ENCODE results near the gene CLIC5.

The CLIC5 gene

GRCh38 chr6:45902984-45903383, 112.7 kb downstream of the CLIC5 start:
- TF ChIP-seq POLR2A (IDR thresholded peaks at IDR 0.05; ENCODE audit: low read depth, low read length): no peak
- DNase-seq (ENCODE audit: insufficient read length, low spot score) (no peak), FAIRE-seq (no peak)

DNA sequence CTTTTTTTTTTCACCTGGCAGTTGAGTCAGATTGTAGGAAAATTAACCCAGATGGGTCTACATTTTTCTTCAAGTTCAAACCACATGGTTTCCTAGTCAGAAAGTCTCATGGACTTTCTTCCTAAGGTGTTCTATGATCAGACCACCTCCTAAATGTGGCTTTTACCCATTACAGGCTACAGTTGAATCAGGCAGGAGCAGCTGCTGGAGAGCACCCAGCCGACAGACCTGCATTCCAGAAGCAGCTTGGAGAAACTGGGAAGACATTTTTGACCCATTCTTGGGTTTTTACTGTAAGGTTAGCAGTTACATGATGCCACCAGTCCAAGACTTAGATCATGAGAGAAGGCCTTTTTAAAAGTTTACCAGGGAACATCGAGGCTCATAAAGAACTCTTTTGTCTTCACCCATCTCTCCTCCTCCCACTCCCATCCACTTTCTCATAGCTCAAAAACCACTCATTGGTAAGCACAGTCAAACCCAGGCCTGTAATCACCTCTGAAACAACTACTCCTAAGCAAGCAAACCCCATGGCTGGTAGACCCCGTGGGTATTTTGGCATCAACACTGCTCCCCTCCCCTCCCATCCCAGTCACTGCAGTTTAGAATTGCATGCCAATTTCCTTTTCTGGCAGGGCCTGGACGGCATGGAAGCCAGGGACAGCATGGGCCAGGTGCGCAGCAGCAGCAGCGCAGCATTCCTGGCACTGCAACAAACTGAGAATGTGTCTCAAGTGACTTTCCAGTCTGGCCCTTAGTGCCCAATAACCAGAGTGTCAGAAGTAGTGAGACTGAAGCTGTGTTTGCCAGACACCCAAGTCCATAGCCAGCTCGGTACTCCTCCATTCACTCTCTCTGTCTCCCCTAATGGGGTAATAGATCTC, 113.7 kb downstream of the CLIC5 start:
- TF ChIP-seq POLR2A (IDR thresholded peaks at IDR 0.05; ENCODE audit: low read depth, low read length): no peak
- no peak for FAIRE-seq
- DNase-seq (ENCODE audit: insufficient read length, low spot score): no peak

- no peak for FAIRE-seq
- TF ChIP-seq POLR2A (IDR thresholded peaks at IDR 0.05; ENCODE audit: low read depth, low read length): no peak
- DNase-seq (ENCODE audit: insufficient read length, low spot score): peak; percentile 25
Observed at GRCh38 chr6:45900808-45901752, 114.6 kb downstream of the CLIC5 start.

DNA sequence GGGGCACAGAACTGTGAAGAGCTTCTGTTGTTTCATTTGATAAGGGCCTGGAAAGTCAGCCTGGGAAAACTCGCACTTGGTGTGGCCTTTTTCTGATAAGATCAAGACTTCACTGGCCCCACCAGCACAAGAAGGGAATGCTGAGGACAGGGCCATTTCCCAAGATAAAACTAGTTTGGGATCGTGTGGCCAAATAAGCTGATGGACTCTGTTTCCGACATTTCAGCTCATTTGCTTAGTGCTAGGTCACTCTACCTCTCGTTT, 116.0 kb downstream of the CLIC5 start:
- DNase-seq (ENCODE audit: insufficient read length, low spot score) (no peak), FAIRE-seq (no peak)
- TF ChIP-seq POLR2A (IDR thresholded peaks at IDR 0.05; ENCODE audit: low read depth, low read length): no peak

DNA sequence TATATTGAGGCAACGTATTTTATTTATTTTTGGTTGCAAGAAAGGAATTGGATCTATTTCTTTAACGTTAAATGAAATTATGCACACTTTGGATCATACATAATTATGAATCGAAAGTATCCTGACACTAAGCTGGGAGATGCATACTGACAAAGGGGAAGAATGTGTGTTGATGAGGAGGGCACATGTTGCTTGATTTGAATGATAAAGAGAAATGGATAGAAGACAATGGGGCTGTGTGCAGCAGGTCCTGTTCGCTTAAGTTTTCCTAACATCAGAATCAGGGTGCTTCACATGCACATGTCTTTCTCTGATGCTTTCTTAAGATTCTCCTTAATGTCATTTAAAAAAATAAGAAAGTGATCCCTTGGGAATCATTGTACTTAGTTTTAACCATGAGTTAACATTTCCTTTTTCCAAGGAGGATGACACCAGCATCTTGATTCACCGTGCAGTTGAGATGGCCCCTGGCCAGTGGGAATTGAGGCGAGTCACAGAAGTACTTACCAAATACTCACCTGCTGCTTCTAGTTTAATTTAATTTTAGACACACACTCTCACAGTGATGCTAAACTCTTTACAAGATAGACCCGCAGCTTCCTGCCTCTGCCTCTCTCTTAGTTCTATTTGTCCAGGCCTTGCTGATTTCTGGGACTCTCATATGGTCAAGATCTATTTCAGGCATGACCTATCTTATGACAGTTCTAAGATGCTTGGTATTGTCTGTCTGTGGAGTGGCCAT, 116.5 kb downstream of the CLIC5 start:
- DNase-seq (ENCODE audit: insufficient read length, low spot score): no peak
- no peak for FAIRE-seq
- TF ChIP-seq POLR2A (IDR thresholded peaks at IDR 0.05; ENCODE audit: low read depth, low read length): no peak

GRCh38 chr6:45896783-45897441, 118.7 kb downstream of the CLIC5 start:
- no peak for TF ChIP-seq POLR2A (IDR thresholded peaks at IDR 0.05; ENCODE audit: low read depth, low read length)
- DNase-seq (ENCODE audit: insufficient read length, low spot score) (no peak), FAIRE-seq (no peak)

GRCh38 chr6:45895569-45895968, 120.1 kb downstream of the CLIC5 start:
- FAIRE-seq: no peak
- no peak for DNase-seq (ENCODE audit: insufficient read length, low spot score)
- TF ChIP-seq POLR2A (IDR thresholded peaks at IDR 0.05; ENCODE audit: low read depth, low read length): no peak

GRCh38 chr6:45892696-45893245, 122.9 kb downstream of the CLIC5 start:
- FAIRE-seq: no peak
- no peak for TF ChIP-seq POLR2A (IDR thresholded peaks at IDR 0.05; ENCODE audit: low read depth, low read length)
- DNase-seq (ENCODE audit: insufficient read length, low spot score): no peak

DNA sequence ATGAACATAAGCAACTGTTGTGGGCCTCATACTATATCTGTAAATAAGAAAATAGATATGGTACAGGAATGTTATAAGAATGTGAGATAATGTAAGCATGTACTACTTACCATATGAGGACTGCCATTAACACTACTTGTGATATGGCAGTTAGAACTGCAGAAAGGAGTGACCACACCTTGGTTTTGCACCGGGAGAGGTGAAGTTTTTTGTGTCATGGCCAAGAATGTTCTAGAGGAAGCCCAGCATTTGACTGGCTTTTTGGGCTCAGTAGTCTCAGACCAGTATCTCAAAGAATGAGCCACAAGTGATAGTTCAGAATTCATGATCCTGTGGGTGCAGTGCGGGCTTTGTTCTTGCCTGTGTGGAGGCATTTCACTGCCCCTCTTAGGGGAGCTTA, 123.5 kb downstream of the CLIC5 start:
- FAIRE-seq: no peak
- no peak for TF ChIP-seq POLR2A (IDR thresholded peaks at IDR 0.05; ENCODE audit: low read depth, low read length)

GRCh38 chr6:45886776-45887175, 128.9 kb downstream of the CLIC5 start:
- FAIRE-seq: no peak
- TF ChIP-seq POLR2A (IDR thresholded peaks at IDR 0.05; ENCODE audit: low read depth, low read length): no peak

More for the DNA sequence above, 123.5 kb downstream of the CLIC5 start:
- DNase-seq (ENCODE audit: insufficient read length, low spot score): no peak

DNA sequence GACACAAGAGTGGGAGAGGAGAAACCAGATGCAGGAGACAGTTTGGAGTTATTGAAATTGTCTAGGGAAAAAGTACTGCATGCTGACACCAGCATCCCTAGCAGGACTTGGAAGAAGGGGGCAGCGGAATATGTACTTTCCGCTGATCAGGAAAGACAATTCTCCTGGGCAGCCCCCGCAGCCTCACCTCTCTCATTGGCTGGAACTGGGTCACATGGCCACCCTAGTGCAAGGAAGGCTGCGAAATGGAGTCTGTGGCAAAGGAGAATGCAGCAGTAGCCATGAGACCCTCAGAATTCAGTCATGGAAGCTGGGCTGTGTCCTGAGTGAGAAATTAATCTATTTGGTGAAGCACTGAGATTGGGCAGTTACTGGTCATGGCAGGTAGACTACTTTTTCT, 131.3 kb downstream of the CLIC5 start:
- FAIRE-seq: no peak
- DNase-seq (ENCODE audit: insufficient read length, low spot score): no peak
- TF ChIP-seq POLR2A (IDR thresholded peaks at IDR 0.05; ENCODE audit: low read depth, low read length): no peak

More at GRCh38 chr6:45886776-45887175, 128.9 kb downstream of the CLIC5 start:
- DNase-seq (ENCODE audit: insufficient read length, low spot score): no peak

DNA sequence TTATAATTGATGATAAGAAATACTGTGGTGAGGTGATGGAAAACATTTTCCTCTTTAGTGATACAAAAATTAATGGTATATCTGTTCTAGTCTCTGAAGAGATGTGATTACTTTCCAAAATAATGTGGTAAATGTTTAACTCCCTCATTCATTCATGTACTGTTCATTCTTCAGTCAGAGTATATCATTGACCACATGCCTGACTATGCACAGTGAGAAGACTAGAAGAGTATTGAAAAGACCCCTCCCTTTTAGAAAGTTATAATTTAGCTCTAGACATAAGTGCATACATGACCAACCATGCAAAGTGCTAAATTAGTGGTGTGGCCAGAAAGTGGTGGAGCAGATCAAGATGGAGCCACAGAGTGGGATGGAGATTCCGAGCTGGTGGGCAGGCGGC, 133.0 kb downstream of the CLIC5 start:
- FAIRE-seq (no peak), DNase-seq (ENCODE audit: insufficient read length, low spot score) (no peak)
- no peak for TF ChIP-seq POLR2A (IDR thresholded peaks at IDR 0.05; ENCODE audit: low read depth, low read length)
